Hepatocyte (in vitro differentiated cells): ENCODE results near the gene RIN3. TPM values are rescaled to one million over a fixed set of nuclear protein-coding genes. Genes with fewer than 3 reads are reported as not detected.

Source experiments
- DNase-seq: peaks from one replicate; pipeline ENCODE4 v3.0.0-alpha.2; 2016; ENCODE audit warnings: low spot score
- H2AFZ ChIP-seq: fragments of 200-600 bp; sonication (generic); 2 replicates; pipeline ENCODE4 v1.6.0; 2016; ENCODE audit warnings: antibody characterized with exemption, mild to moderate bottlenecking
- H3K27ac ChIP-seq: fragments of 200-600 bp; sonication (generic); 2 replicates; pipeline ENCODE4 v1.5.1; 2016; ENCODE audit warnings: mild to moderate bottlenecking
- H3K27me3 ChIP-seq: fragments of 200-600 bp; sonication (generic); 2 replicates; pipeline ENCODE4 v1.6.1; 2016
- H3K36me3 ChIP-seq: fragments of 200-600 bp; sonication (generic); replicated peaks from 2 replicates; pipeline ENCODE4 v1.5.1; 2016; ENCODE audit warnings: low read depth; ENCODE audit not compliant: insufficient read depth
- H3K4me1 ChIP-seq: fragments of 200-600 bp; sonication (generic); 2 replicates; pipeline ENCODE4 v1.5.1; 2016; ENCODE audit warnings: mild to moderate bottlenecking, moderate library complexity; ENCODE audit not compliant: insufficient read depth
- H3K4me2 ChIP-seq: fragments of 200-600 bp; sonication (generic); 2 replicates; pipeline ENCODE4 v1.6.0; 2016
- H3K4me3 ChIP-seq: fragments of 200-600 bp; sonication (generic); 2 replicates; pipeline ENCODE4 v1.5.1; 2016; ENCODE audit warnings: mild to moderate bottlenecking
- H3K79me2 ChIP-seq: fragments of 200-600 bp; sonication (generic); 2 replicates; pipeline ENCODE4 v1.6.0; 2017; ENCODE audit warnings: mild to moderate bottlenecking
- H3K9me2 ChIP-seq: fragments of 200-600 bp; sonication (generic); replicated peaks from 2 replicates; pipeline ENCODE4 v1.6.0; 2017; ENCODE audit warnings: mild to moderate bottlenecking; ENCODE audit not compliant: insufficient read depth
- H3K9me3 ChIP-seq: fragments of 200-600 bp; sonication (generic); 2 replicates; pipeline ENCODE4 v1.5.1; 2016; ENCODE audit warnings: low read depth, mild to moderate bottlenecking
- H4K20me1 ChIP-seq: fragments of 200-600 bp; sonication (generic); 2 replicates; pipeline ENCODE4 v1.6.0; 2016; ENCODE audit warnings: mild to moderate bottlenecking; ENCODE audit not compliant: insufficient read depth, poor library complexity, severe bottlenecking
- EZH2 ChIP-seq: fragments of 200-600 bp; sonication (generic); IDR thresholded peaks from 2 replicates; pipeline ENCODE4 v1.6.1; 2016; ENCODE audit warnings: antibody characterized with exemption, mild to moderate bottlenecking, borderline replicate concordance
- EZH2phosphoT487 ChIP-seq: fragments of 200-600 bp; sonication (generic); IDR thresholded peaks from one replicate; pipeline ENCODE4 v1.6.1; 2018; ENCODE audit warnings: antibody characterized with exemption, mild to moderate bottlenecking, low read depth, moderate library complexity; ENCODE audit not compliant: unreplicated experiment, severe bottlenecking
- WGBS: methylation state at CpG from one replicate; pipeline ENCODE4 v1.1.6; 2016; ENCODE audit warnings: low lambda C conversion rate; ENCODE audit errors: missing lambda C conversion rate; 5-methylcytosine and 5-hydroxymethylcytosine counted together
- polyA plus RNA-seq: library from polyadenylated mRNA; unstranded; fragments of >200 nt; fragmentation: Nextera tagmentation; extraction: Ambion mirVana; gene quantifications from 2 replicates; pipeline ENCODE4 v1.2.1, GENCODE V29; 2016
- total RNA-seq: library from RNA; depleted of rRNA; stranded (reverse); fragments of >200 nt; gene quantifications from 2 replicates; pipeline ENCODE4 v1.2.3, GENCODE V29; 2014
- TF ChIP-seq, protein P1 (sequence below): fragments of 200-600 bp; sonication (generic); IDR thresholded peaks from 2 replicates; pipeline ENCODE4 v1.5.1; 2016; ENCODE audit warnings: antibody characterized with exemption, mild to moderate bottlenecking; ENCODE audit not compliant: poor library complexity

Gene RIN3
- total and polyA plus RNA-seq, 2 experiments from 2014 or later, result 4.2 to 11.8 TPM

DNA sequence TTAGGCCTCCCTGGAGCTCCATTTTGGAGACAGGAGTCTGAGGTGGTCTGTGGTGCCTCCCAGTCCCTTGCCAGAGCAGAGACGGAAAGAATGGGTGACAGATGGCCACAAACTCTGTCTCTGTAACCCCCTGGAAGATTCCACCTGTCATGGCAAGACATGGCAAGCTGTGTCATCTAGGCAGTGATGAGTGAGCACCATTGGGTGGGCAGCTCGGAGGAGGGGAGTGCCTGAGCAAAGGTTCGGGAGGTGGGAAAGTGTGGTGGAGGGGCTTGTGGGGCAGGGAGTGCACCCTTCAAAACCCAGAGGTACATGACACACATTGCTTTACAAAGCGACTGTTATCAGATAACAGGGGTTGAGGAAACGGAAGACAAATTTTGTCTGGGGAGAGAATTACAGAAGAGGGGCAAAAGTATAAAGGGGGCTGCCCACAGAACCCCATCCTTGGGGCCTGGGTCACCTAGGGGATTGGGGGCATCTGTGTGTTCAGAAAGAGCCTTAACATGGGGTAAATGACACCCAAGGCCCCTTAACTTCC lies 3.5 kb downstream of the RIN3 start:
- Histone ChIP-seq H4K20me1 (no peaks in the 10 kb centered on the region), H3K4me2 (no peak overlapping the region), H3K4me3 (no peak overlapping the region), H3K27me3 (no peaks in the 10 kb centered on the region), H2AFZ (no peak overlapping the region), H3K27ac (no peak overlapping the region), H3K79me2 (peaks cover 20% of the 10 kb centered on the region), H3K36me3 (no peaks in the 10 kb centered on the region), H3K4me1 (peaks cover 16% of the 10 kb centered on the region), H3K9me2 (no peaks in the 10 kb centered on the region), H3K9me3 (no peaks in the 10 kb centered on the region)
- WGBS, result 88% methylated on average over 5 of the region's 5 CpGs
- no peak for DNase-seq
- TF ChIP-seq, protein P1, sequence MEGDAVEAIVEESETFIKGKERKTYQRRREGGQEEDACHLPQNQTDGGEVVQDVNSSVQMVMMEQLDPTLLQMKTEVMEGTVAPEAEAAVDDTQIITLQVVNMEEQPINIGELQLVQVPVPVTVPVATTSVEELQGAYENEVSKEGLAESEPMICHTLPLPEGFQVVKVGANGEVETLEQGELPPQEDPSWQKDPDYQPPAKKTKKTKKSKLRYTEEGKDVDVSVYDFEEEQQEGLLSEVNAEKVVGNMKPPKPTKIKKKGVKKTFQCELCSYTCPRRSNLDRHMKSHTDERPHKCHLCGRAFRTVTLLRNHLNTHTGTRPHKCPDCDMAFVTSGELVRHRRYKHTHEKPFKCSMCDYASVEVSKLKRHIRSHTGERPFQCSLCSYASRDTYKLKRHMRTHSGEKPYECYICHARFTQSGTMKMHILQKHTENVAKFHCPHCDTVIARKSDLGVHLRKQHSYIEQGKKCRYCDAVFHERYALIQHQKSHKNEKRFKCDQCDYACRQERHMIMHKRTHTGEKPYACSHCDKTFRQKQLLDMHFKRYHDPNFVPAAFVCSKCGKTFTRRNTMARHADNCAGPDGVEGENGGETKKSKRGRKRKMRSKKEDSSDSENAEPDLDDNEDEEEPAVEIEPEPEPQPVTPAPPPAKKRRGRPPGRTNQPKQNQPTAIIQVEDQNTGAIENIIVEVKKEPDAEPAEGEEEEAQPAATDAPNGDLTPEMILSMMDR, result no peak
- TF ChIP-seq EZH2, result no peak
- TF ChIP-seq EZH2phosphoT487, result no peak

DNA sequence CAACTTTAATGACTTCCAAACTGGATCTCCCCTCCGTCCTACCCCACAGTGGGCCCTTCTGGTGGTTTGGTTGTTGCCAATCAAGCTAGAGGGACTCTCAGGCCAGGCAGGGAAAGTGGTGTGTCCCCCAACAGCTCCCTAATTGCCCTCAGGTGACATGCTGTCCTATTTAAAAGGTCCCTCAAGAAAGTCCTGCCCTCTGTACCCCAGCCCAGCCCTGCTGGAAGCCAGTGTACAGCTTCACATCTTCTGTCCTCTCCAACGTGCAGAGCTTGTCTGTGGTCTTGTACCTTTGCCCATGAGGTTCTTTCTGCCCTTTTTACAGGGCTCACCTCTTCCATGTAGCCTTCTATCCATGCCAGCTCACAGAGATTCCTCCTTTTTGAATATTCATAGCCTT lies 4.2 kb downstream of the RIN3 start:
- Histone ChIP-seq H3K9me2 (no peaks in the 10 kb centered on the region), H3K27me3 (no peaks in the 10 kb centered on the region), H3K4me2 (no peak overlapping the region), H3K27ac (no peak overlapping the region), H3K9me3 (no peaks in the 10 kb centered on the region), H2AFZ (no peak overlapping the region), H3K36me3 (no peaks in the 10 kb centered on the region), H3K79me2 (peaks cover 23% of the 10 kb centered on the region), H4K20me1 (no peaks in the 10 kb centered on the region), H3K4me3 (no peak overlapping the region), H3K4me1 (peaks cover 14% of the 10 kb centered on the region)
- TF ChIP-seq, protein P1, result no peak
- TF ChIP-seq EZH2 (no peak), EZH2phosphoT487 (no peak)
- 88% methylated on average over 2 of the region's 2 CpGs for WGBS
- no peak for DNase-seq

DNA sequence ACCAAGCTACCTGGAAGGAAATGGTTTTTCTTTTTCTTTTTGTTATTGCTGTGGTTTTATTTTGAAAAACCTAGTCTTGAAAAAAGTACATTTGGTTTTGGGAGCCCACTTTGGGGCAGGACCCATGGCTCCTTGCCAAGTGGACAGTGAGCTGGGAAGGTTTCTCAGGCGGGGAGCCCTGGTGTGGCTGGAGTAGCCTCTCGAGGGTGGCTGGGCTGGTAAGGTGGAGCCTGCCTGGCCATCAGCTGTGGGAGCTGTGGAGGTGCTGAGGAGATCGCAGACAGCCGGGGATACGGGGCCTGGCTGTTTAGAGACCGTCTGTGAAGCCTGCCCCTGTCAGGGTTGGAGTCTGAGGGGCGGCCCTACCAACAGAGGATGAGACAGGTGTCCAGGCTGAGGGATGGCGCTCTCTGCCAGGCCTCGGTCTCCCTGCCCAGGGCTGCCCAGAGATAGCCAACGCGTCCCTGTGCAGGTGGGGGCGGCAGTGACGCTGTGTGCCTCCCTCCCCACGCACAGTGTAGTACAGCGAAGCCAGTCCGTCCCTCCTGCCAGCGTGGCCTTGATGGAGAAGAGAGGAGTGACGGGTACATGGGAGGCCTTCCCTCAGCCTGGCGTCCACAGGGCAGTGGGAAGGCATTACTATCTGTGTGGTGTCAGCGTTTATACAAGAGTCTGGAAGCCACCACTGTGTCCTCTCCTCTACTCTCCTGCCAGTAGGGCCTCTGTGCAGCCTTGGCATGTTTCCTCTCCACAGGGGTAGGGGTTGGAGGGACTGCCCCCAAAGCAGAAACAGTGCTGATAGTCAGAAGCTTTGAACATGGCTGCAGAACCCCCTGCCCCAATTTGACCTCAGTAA lies 5.9 kb downstream of the RIN3 start:
- H3K9me3 ChIP-seq, result no peaks in the 10 kb centered on the region
- H3K4me2 ChIP-seq, result no peak overlapping the region
- no peaks in the 10 kb centered on the region for H4K20me1 ChIP-seq
- H3K4me1 ChIP-seq, result peaks cover 6% of the 10 kb centered on the region
- H3K36me3 ChIP-seq, result no peaks in the 10 kb centered on the region
- 94% methylated on average over 20 of the region's 20 CpGs for WGBS
- no peak for TF ChIP-seq EZH2phosphoT487
- TF ChIP-seq, protein P1, result no peak
- no peak for TF ChIP-seq EZH2
- H3K9me2 ChIP-seq, result no peaks in the 10 kb centered on the region
- DNase-seq, result no peak
- no peak overlapping the region for H3K4me3 ChIP-seq
- peaks cover 14% of the 10 kb centered on the region for H3K79me2 ChIP-seq
- H3K27ac ChIP-seq, result no peak overlapping the region
- no peaks in the 10 kb centered on the region for H3K27me3 ChIP-seq
- no peak overlapping the region for H2AFZ ChIP-seq
